ACC112 (cell line): ENCODE measurements around the gene DOCK2.

Experiments
- H2AFZ ChIP-seq: fragments of 200-600 bp; sonication (generic); one replicate; pipeline ENCODE4 v1.6.0; 2017; ENCODE audit warnings: antibody characterized with exemption, low read length; ENCODE audit not compliant: unreplicated experiment
- H3K27ac ChIP-seq: fragments of 200-600 bp; sonication (generic); 2 replicates; pipeline ENCODE4 v1.5.1; 2014; ENCODE audit warnings: low read depth, mild to moderate bottlenecking, antibody characterized with exemption, low read length, moderate library complexity
- H3K27me3 ChIP-seq: fragments of 200-600 bp; sonication (generic); 2 replicates; pipeline ENCODE4 v1.6.1; 2014; ENCODE audit warnings: mild to moderate bottlenecking, antibody characterized with exemption, low read length, moderate library complexity, mixed read lengths; ENCODE audit not compliant: insufficient read depth
- H3K36me3 ChIP-seq: fragments of 200-600 bp; sonication (generic); 2 replicates; pipeline ENCODE4 v1.6.1; 2016; ENCODE audit warnings: mild to moderate bottlenecking, antibody characterized with exemption, low read length, moderate library complexity, mixed read lengths; ENCODE audit not compliant: insufficient read depth
- H3K4me1 ChIP-seq: fragments of 200-600 bp; sonication (generic); one replicate; pipeline ENCODE4 v1.6.1; 2016; ENCODE audit warnings: low read length, mixed read lengths; ENCODE audit not compliant: insufficient read depth, unreplicated experiment, control insufficient read depth
- H3K4me3 ChIP-seq: fragments of 200-600 bp; sonication (generic); 2 replicates; pipeline ENCODE4 v1.5.1; 2014; ENCODE audit warnings: mild to moderate bottlenecking, low read depth, low read length
- H3K79me2 ChIP-seq: fragments of 200-600 bp; sonication (generic); one replicate; pipeline ENCODE4 v1.6.0; 2016; ENCODE audit warnings: low read length; ENCODE audit not compliant: control insufficient read depth, unreplicated experiment, insufficient read depth

The DOCK2 gene

DNA sequence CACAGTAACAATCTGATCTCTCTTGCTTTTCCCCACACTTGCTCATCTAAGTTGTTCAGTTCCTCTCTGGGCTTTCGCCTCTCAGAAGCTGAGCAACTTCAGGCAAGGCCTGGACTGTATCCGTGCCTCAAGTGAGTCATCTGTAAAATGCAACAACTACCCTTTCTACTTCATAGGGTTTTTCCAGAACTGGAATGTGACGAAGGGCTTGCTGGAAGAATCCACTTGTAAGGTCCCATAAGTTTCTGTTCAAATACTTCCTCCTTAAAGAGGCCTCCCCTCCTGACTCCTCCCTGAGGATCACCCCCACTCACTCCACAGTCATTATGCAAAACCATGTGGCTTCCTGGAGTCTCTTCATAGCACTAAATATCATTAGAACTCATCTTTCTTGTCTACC, 360.7 kb downstream of the DOCK2 start:
- no peaks in the 10 kb centered on the region for H3K27me3 ChIP-seq
- H3K79me2 ChIP-seq: no peaks in the 10 kb centered on the region
- no peaks in the 10 kb centered on the region for H3K36me3 ChIP-seq

GRCh38 chr5:169999621-170000020, 362.5 kb downstream of the DOCK2 start:
- Histone ChIP-seq H3K36me3 (no peaks in the 10 kb centered on the region), H3K27me3 (peaks cover 3% of the 10 kb centered on the region; the same call in 1 of the 2 replicates)

More for the DNA sequence above, 360.7 kb downstream of the DOCK2 start:
- H3K4me3 ChIP-seq: no peak overlapping the region
- no peak overlapping the region for H3K27ac ChIP-seq
- no peaks in the 10 kb centered on the region for H3K4me1 ChIP-seq
- no peak overlapping the region for H2AFZ ChIP-seq

GRCh38 chr5:170000155-170000554, 363.1 kb downstream of the DOCK2 start:
- no peaks in the 10 kb centered on the region for H3K36me3 ChIP-seq
- no peak overlapping the region for H3K4me3 ChIP-seq
- H3K27me3 ChIP-seq: peaks cover 3% of the 10 kb centered on the region; the same call in 1 of the 2 replicates
- H3K4me1 ChIP-seq: no peaks in the 10 kb centered on the region
- H3K27ac ChIP-seq: no peak overlapping the region
- H3K79me2 ChIP-seq: no peaks in the 10 kb centered on the region
- H2AFZ ChIP-seq: no peak overlapping the region

More at GRCh38 chr5:169999621-170000020, 362.5 kb downstream of the DOCK2 start:
- no peaks in the 10 kb centered on the region for H3K79me2 ChIP-seq
- no peaks in the 10 kb centered on the region for H3K4me1 ChIP-seq
- no peak overlapping the region for H3K27ac ChIP-seq
- H2AFZ ChIP-seq: no peak overlapping the region
- no peak overlapping the region for H3K4me3 ChIP-seq

DNA sequence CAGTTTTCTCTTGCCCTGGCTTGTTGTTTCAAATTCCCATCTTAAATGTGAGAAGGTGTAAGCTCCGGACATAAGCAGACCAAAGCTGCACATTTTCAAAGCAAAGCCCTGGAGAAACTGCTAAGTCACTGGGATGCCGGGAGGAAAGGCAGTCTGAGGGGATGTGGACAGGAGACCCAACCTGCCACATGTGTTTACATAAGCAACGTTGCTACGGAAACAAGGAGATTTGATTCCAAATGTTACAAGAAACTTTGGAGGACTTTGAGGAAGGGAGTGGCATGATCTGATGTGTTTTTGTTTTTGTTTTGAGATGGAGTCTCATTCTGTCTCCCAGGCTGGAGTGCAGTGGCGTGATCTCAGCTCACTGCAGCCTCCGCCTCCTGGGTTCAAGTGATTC, 368.9 kb downstream of the DOCK2 start:
- Histone ChIP-seq H2AFZ (no peak overlapping the region), H3K27me3 (peaks cover 5% of the 10 kb centered on the region; the same call in 1 of the 2 replicates), H3K79me2 (no peaks in the 10 kb centered on the region), H3K4me3 (no peak overlapping the region), H3K4me1 (no peaks in the 10 kb centered on the region), H3K27ac (no peak overlapping the region), H3K36me3 (no peaks in the 10 kb centered on the region)

DNA sequence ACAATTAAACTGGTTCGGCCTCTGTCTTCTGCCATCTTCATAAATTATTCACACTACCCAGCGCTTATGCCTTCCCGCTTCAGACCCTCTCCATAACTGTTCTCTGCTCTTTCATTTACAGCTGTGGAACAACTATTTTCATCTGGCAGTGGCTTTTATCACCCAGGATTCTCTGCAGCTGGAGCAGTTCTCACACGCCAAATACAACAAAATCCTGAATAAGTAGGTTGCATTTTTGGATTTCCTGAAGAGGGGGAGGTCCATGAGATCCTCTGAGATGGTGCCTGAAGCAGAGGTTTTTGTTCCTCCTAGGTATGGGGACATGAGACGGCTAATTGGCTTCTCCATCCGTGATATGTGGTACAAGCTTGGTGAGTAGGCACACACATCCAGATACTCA, 371.3 kb downstream of the DOCK2 start:
- Histone ChIP-seq H3K36me3 (no peaks in the 10 kb centered on the region), H3K4me3 (no peak overlapping the region), H3K4me1 (no peaks in the 10 kb centered on the region), H3K27me3 (peaks cover 23% of the 10 kb centered on the region), H3K79me2 (no peaks in the 10 kb centered on the region), H3K27ac (no peak overlapping the region), H2AFZ (no peak overlapping the region)

GRCh38 chr5:170010595-170010994, 373.5 kb downstream of the DOCK2 start:
- no peak overlapping the region for H3K4me3 ChIP-seq
- no peak overlapping the region for H2AFZ ChIP-seq
- H3K4me1 ChIP-seq: no peaks in the 10 kb centered on the region
- H3K27ac ChIP-seq: no peak overlapping the region
- H3K79me2 ChIP-seq: no peaks in the 10 kb centered on the region
- H3K27me3 ChIP-seq: peaks cover 34% of the 10 kb centered on the region
- H3K36me3 ChIP-seq: no peaks in the 10 kb centered on the region

GRCh38 chr5:170011751-170012150, 374.7 kb downstream of the DOCK2 start:
- Histone ChIP-seq H2AFZ (no peak overlapping the region), H3K79me2 (no peaks in the 10 kb centered on the region), H3K36me3 (no peaks in the 10 kb centered on the region), H3K4me3 (no peak overlapping the region), H3K27me3 (peaks cover 39% of the 10 kb centered on the region), H3K27ac (no peak overlapping the region), H3K4me1 (no peaks in the 10 kb centered on the region)

DNA sequence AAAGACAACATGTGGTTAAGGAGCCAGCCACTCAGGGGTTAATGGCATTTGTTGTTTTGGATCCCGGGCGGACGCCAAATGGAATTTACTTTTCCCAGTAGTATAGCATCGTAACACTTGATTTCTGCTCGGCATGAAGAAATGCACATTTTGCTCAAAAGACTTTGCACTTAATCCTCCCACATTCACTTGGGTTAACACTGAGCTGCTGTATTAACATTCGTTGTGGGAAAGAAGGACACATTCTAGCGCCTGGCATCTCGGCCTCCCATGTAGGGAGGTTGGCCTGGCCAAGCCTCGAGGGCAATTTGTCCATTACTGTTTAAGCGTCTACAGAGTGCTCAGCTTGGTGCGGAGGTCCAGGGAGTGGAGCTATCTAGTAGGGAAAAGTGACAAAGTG, 375.5 kb downstream of the DOCK2 start:
- Histone ChIP-seq H3K36me3 (no peaks in the 10 kb centered on the region), H3K27ac (no peak overlapping the region), H3K4me1 (no peaks in the 10 kb centered on the region), H3K27me3 (peaks cover 46% of the 10 kb centered on the region), H3K4me3 (no peak overlapping the region), H3K79me2 (no peaks in the 10 kb centered on the region), H2AFZ (no peak overlapping the region)

DNA sequence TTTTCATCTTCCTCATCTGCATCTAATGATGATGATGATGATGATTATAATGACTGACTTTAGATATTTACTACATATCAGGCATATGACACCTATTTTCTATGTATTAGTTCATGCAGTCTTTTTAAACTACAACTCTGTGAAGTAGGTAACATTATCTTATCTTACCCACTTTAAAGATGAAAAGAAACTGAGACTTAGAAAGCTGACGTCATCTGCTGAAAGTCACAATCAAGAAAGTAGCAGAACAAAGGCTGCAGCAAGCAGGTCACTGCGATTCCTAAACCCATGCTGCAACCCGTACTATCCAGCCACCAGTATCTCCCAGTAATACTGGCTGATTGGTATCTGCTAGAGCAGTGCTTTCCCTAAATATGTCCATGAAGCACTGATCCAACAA, 383.3 kb downstream of the DOCK2 start:
- Histone ChIP-seq H3K36me3 (no peaks in the 10 kb centered on the region), H3K27me3 (peaks cover 21% of the 10 kb centered on the region), H3K4me3 (no peak overlapping the region), H3K79me2 (no peaks in the 10 kb centered on the region), H3K27ac (no peak overlapping the region), H3K4me1 (no peaks in the 10 kb centered on the region), H2AFZ (no peak overlapping the region)

DNA sequence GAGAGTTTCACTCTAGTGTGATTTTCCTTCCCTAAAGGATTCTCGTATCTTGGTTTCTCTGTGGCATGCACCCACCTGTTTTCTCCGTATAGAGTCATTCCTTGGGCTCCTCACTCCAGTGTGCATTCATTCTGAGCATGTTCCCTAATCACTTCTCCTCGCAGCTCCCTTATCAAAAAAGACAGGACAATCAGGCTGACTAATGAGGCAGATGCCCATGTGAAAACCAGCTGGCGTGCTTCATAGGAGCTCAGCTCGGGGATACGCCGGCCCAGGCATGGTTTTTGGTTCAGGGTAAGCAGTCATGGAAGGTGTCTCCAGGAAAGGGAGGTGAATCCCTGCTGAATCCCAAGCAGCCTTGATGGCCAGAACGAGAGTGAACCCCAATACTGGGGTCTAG, 384.4 kb downstream of the DOCK2 start:
- H3K27ac ChIP-seq: no peak overlapping the region
- peaks cover 22% of the 10 kb centered on the region for H3K27me3 ChIP-seq
- no peaks in the 10 kb centered on the region for H3K36me3 ChIP-seq

GRCh38 chr5:170025853-170026252, 388.8 kb downstream of the DOCK2 start:
- H2AFZ ChIP-seq: no peak overlapping the region
- no peaks in the 10 kb centered on the region for H3K36me3 ChIP-seq
- H3K27me3 ChIP-seq: peaks cover 19% of the 10 kb centered on the region; the same call in 1 of the 2 replicates
- H3K4me1 ChIP-seq: no peaks in the 10 kb centered on the region
- no peak overlapping the region for H3K27ac ChIP-seq
- H3K4me3 ChIP-seq: no peak overlapping the region
- H3K79me2 ChIP-seq: no peaks in the 10 kb centered on the region

More for the DNA sequence above, 384.4 kb downstream of the DOCK2 start:
- H3K4me3 ChIP-seq: no peak overlapping the region
- no peaks in the 10 kb centered on the region for H3K4me1 ChIP-seq
- no peak overlapping the region for H2AFZ ChIP-seq
- no peaks in the 10 kb centered on the region for H3K79me2 ChIP-seq
